NCI-H1105 (cell line): ENCODE measurements around the gene SLC4A3.

Experiments
- DNase-seq: peaks from one replicate; lab custom pipeline; 2025; lab: John Stamatoyannopoulos, UW

SLC4A3 gene, protein sequence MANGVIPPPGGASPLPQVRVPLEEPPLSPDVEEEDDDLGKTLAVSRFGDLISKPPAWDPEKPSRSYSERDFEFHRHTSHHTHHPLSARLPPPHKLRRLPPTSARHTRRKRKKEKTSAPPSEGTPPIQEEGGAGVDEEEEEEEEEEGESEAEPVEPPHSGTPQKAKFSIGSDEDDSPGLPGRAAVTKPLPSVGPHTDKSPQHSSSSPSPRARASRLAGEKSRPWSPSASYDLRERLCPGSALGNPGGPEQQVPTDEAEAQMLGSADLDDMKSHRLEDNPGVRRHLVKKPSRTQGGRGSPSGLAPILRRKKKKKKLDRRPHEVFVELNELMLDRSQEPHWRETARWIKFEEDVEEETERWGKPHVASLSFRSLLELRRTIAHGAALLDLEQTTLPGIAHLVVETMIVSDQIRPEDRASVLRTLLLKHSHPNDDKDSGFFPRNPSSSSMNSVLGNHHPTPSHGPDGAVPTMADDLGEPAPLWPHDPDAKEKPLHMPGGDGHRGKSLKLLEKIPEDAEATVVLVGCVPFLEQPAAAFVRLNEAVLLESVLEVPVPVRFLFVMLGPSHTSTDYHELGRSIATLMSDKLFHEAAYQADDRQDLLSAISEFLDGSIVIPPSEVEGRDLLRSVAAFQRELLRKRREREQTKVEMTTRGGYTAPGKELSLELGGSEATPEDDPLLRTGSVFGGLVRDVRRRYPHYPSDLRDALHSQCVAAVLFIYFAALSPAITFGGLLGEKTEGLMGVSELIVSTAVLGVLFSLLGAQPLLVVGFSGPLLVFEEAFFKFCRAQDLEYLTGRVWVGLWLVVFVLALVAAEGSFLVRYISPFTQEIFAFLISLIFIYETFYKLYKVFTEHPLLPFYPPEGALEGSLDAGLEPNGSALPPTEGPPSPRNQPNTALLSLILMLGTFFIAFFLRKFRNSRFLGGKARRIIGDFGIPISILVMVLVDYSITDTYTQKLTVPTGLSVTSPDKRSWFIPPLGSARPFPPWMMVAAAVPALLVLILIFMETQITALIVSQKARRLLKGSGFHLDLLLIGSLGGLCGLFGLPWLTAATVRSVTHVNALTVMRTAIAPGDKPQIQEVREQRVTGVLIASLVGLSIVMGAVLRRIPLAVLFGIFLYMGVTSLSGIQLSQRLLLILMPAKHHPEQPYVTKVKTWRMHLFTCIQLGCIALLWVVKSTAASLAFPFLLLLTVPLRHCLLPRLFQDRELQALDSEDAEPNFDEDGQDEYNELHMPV

DNA sequence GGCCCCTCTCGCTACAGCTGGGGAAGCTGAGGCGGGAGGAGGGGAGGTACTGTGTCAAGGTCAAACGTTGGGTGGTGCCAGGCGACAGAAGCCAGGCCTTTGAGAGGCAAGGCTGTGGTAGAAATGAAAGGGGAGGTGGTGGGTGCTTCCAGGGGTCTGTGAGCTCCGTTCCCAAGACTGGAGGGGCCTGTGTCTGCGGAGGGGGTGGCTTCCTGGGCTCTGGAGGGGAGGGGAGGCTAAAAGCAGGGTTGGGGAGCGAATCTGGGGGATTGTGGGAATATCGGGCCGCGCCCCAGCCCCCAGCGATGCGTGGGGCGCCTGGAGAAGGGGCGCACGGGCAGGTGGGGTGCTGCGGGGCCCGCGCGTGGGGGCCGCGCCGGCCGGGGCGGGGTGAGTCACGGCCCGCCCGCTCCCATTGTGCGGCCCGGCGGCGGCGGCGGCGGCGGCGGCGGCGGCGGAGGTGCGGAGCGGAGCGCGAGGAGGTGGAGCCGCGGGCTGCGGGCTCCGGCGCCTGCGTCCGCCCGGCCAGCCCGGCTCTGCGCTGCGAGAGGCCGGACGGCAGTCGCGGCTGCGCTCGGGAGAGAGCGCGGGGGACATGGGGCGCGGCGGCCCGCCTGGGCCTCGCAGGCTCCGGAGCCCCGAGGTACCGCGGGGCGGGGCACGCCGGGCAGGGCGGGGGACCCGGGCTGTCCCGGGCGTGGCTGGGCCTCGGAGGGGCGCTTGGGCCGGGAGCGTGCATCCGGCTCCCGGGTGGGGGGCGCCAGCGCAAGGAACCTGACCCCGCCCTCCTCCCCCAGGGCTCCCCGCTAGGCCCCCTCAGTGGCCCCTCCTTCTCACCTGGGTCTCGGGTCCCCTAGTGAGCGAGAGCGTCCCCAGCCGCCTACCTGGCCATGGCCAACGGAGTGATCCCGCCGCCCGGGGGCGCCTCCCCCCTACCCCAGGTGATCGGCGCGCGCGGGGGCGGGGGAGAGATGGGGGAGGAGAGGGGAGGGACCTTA lies at the start of gene SLC4A3:
Gene SLC4A3, plus strand, starts transcription at position 528 of the 998 bp plus-strand sequence. Its CDS starts 363 bp downstream, at position 891.
- DNase-seq = peak; percentile 14

- DNase-seq = no peak
These were observed 48.4 kb upstream of the SLC4A3 start for GRCh38 chr2:219578811-219579613.

DNA sequence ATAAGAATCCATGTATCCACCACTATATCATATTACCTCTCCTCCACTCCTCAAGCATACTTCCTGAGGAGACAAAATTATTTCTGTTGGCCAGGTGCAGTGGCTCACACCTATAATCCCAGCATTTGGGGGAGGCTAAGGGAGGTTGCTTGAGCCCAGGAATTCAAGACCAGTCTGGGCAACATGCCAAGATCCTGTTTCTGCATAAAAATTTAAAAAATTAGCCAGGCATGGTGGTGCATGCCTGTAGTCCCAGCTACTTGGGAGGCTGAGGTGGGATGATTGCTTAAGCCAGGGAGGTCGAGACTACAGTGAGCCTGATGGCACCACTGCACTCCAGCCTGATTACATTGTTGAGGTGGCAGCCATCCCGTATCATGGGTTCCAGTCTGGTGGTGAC lies 46.1 kb upstream of the SLC4A3 start:
- no peak for DNase-seq

- no peak for DNase-seq
These were observed 36.3 kb upstream of the SLC4A3 start for GRCh38 chr2:219591091-219591490.

DNA sequence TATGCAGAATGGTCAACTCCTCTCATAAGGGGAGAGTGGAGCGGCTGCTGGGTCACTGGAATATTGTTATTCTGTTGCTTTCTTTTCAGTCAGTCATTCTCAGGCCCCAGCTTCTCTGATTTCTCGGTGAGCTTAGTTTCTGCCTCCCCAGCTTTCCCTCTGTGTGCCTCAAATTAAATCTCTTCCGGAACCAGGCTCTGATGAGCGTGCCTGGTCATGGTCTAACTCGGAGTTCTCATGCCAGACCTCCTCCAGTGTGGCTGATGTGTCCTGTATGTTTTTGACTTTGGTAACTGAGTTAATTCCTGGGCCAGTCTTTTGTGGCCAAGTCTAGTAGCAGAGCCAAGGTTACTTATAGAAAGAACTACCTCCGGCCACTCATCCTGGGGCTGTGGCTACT lies 34.7 kb upstream of the SLC4A3 start:
- DNase-seq = no peak

DNA sequence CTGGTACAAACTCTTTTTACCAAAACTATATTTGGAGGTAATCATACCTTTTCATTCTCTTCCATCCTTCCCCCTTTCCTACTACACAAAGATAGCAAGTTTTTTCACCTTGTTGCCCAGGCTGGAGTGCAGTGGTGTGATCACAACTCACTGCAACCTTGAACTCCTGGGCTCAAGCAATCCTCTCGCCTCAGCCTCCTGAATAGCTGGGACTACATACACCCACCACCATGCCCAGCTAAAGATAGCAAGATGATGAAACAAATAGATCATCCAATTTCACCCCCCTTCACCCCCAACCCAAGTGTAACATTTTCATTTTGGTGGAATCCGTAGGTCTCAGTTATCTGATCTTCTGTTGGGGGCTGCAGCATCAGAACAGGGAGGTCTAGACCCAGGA lies 34.3 kb upstream of the SLC4A3 start:
- no peak for DNase-seq

- no peak for DNase-seq
These were observed 32.2 kb upstream of the SLC4A3 start for GRCh38 chr2:219595256-219595655.

DNA sequence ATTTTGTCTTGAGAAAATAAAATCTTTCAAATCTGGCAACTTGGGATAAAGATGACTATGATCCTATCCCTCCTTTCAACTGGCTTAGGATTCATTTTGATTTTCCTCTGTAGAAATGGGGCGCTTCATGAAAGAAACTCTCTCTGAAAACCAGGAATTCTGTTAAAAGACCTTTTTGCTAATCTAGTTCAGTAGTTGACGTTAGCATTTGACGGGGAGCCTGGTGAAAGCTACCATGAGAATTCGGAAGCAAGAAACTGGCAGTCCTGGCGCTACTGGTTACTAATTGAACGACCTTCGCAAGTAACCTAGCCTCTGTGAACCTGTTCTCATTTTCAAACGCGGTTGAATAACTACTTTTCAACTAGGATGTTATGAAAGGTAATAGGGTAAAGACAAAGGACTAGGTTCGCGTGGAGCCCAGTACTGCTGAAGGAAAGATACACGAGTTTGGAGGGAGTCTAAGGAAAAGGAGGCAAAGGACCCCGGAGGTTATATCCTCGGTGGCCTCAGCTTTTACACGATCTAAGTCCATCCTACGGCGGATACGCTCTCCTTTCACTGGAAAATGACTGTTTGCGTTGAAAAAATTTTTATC lies 30.4 kb upstream of the SLC4A3 start:
- no peak for DNase-seq

- DNase-seq = peak; percentile 87
These were observed 29.7 kb upstream of the SLC4A3 start, which contains the start of gene STK11IP for GRCh38 chr2:219597552-219598307. TSS of gene STK11IP (plus strand) at chr2:219597857. CDS start at chr2:219598120, 263 bp downstream.

DNA sequence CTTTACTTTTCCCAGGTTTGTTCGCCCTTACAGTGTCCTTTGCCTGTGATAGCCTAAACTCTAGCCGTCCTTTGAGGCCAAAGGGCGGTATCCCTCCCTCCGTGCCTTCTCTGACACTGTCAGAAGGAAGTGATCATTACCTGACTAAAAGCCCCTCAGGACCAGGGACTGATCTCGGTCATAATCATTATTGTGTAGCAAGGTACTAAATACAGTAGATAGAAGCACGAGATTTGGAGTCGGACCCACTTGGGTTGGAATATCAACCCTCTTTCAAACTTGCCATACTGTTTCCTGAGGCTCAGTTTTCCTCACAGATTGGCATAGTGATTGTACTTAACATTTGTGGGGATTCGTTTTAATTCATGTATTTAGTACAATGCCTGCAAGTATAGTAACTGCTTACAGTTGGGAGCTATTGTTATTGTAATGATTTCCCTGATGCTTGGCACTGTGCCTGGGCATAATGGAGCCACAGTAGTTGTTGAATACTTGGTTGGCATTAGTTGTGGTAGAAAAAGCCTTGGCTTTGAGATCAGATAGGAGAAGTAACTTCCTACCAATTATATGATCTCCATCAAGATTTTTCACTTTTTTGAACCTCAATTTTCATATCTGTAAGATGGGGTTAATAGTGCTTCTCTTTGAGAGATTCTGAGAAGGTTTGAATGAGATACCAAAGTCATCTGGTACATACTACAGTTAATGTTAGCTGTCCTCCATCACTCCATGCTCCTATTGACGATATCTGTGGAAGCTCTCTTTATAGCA lies 28.9 kb upstream of the SLC4A3 start:
- peak; percentile 44 for DNase-seq

DNA sequence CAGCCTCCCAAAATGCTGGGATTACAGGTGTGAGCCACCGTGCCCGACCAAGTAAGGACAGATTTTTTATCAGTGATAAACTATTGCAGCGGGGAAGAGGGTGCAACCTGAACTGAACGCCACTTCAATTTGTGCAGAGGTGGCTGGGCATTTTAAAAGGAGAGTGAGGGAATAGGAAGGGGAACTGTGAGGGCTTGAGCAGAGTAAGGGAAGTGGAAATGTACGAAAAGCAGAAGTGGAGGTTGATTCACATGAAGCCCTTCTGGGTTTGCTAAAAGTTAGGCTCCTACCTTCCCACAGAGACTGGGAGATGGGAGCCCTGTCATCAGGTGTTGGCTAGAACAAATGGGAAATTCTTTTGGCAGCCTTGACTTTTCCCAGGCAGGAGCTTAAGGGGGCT lies 23.7 kb upstream of the SLC4A3 start:
- no peak for DNase-seq

GRCh38 chr2:219605607-219605954 lies 21.8 kb upstream of the SLC4A3 start:
- no peak for DNase-seq

DNA sequence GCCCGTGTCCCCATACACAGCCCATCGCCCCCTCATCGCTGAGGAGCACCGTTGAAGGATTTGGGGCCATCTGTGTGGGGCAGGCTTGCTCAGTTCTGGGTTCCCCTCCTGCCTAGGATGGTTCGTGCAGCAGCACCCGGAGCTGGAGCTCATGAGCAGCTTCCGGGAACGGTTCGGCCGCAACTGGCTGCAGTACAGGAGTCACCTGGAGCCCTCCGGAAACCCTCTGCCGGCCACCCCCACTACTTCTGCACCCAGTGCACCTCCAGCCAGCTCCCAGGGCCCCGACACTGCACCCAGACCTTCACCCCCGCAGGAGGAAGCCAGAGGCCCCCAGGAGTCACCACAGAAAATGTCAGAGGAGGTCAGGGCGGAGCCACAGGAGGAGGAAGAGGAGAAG lies 19.5 kb upstream of the SLC4A3 start:
- DNase-seq = no peak

- no peak for DNase-seq
These were observed 18.9 kb upstream of the SLC4A3 start for GRCh38 chr2:219608399-219608964.

DNA sequence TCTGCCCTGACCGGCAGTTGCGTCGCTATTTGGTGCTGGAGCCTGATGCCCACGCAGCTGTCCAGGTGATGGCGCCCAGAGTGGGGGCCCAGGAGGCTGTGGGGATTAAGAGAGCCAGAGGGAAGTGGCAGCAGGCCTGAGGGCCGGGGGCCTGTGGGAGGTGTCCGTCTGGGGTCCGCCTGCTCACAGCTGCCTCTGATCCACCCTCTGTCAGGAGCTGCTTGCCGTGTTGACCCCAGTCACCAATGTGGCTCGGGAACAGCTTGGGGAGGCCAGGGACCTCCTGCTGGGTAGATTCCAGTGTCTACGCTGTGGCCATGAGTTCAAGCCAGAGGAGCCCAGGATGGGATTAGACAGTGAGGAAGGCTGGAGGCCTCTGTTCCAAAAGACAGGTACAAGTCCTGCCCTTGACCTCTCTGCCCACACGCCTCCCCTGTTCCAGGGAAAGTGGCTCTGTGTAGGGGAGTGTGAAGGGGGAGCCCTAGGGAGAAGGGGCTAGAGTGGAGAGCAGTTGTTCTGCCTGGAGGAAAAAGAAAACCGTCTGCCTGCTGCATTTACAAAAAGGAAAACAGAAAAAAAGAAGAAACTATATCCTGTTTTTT lies 18.2 kb upstream of the SLC4A3 start:
- DNase-seq = no peak

GRCh38 chr2:219611306-219611705 lies 16.1 kb upstream of the SLC4A3 start:
- DNase-seq = no peak

GRCh38 chr2:219611866-219612576 lies 15.4 kb upstream of the SLC4A3 start:
- no peak for DNase-seq
